Renal cortex interstitium (tissue), 15 donors: ENCODE data around the gene CD72. TPM values are rescaled to one million over a fixed set of nuclear protein-coding genes. Genes with fewer than 3 reads are reported as not detected.

Experiments used
- DNase-seq, 11 donors: peaks; one replicate each; pipeline ENCODE4 v3.0.0-alpha.2; 2013; ENCODE audit warnings: low read depth in 9 of 11, low spot score in 4 of 11; ENCODE audit errors: extremely low read depth in 1 of 11
- long read RNA-seq, 16 experiments: transcript quantifications; one replicate each; lab custom pipeline, GENCODE V29; 2026
- polyA plus RNA-seq, 3 donors: library from polyadenylated mRNA; unstranded; fragments of 120-200 nt; gene quantifications; one replicate each; pipeline ENCODE4 v1.2.1, GENCODE V29; 2013; ENCODE audit not compliant: insufficient read length in 3 of 3

Gene CD72, protein sequence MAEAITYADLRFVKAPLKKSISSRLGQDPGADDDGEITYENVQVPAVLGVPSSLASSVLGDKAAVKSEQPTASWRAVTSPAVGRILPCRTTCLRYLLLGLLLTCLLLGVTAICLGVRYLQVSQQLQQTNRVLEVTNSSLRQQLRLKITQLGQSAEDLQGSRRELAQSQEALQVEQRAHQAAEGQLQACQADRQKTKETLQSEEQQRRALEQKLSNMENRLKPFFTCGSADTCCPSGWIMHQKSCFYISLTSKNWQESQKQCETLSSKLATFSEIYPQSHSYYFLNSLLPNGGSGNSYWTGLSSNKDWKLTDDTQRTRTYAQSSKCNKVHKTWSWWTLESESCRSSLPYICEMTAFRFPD
- 1 to 10 TPM; 2.4 to 3.9 (median 2.7) TPM for polyA plus RNA-seq
- long read RNA-seq, donor 1, partial matches to known transcripts: 0 of 1 reads
- long read RNA-seq, donor 1, other reads (novel, unspliced or antisense): 0 of 1 reads
- long read RNA-seq, donor 2, partial matches to known transcripts: 0 of 1 reads
- long read RNA-seq, donor 2, other reads (novel, unspliced or antisense): 0 of 1 reads
- long read RNA-seq, donor 3, partial matches to known transcripts: 42 of 51 reads
- long read RNA-seq, donor 3, other reads (novel, unspliced or antisense): 9 of 51 reads
- long read RNA-seq, donor 4: 0 reads
- long read RNA-seq, donor 5: 0 reads
- long read RNA-seq, donor 6, partial matches to known transcripts: 65 of 65 reads
- long read RNA-seq, donor 6, other reads (novel, unspliced or antisense): 0 of 65 reads
- long read RNA-seq, donor 7: 0 reads
- long read RNA-seq, donor 8, partial matches to known transcripts: 20 of 59 reads
- long read RNA-seq, donor 8, other reads (novel, unspliced or antisense): 39 of 59 reads
- long read RNA-seq, donor 9, partial matches to known transcripts: 0 of 25 reads
- long read RNA-seq, donor 9, other reads (novel, unspliced or antisense): 25 of 25 reads
- long read RNA-seq, donor 10: 0 reads
- long read RNA-seq, donor 11: 0 reads
- long read RNA-seq, donor 12: 0 reads
- long read RNA-seq, donor 13: 0 reads
- long read RNA-seq, donor 14, partial matches to known transcripts: 36 of 43 reads
- long read RNA-seq, donor 14, other reads (novel, unspliced or antisense): 7 of 43 reads
- long read RNA-seq, donor 15: 0 reads
- long read RNA-seq, donor 16: 0 reads

- DNase-seq: no peak
Observed at GRCh38 chr9:35618325-35618727, at the start of gene CD72. CD72 (minus strand) TSS chr9:35618413; CDS start chr9:35618303, 110 bp downstream.

- DNase-seq: no peak
Observed at GRCh38 chr9:35667939-35668338, 49.7 kb upstream of the CD72 start.

DNA sequence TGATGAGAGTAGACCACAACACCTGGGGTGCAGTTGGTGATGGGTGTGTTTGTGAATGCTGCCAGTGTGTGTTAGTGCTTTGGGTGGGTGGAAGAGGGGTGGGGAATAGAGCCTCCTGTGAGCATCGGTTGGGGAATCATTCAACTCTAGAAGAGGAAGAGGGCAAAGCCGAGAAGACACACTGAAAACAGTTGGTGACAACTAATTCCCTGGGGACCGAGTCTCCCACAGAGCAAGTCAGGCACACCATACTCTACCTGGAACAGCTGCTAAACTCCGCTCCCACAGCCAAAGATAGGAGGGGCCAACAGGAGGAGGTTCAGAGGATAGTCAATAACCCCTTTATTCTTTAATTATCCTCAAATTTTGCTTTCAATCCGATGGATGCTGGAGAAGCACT lies 48.3 kb upstream of the CD72 start:
- DNase-seq: no peak

DNA sequence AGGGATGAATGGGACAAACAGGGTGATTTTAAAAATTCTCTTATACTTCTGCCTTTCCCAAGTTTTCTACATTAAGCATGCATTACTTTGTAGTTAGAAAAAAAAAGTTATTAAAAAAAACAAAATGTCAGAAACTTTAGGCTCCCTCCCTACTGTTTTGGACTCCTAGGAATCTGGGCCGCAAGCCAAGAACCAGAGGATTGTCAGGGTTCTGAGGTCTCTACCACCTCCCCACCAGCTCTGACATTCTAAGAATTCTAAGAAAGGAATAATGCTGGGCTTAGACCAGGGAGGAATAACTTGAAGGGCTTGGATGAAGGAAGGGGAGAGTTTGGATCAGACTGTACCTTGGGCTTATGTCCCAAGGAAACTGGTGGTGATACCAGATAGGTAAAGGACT lies 47.8 kb upstream of the CD72 start:
- DNase-seq: no peak

DNA sequence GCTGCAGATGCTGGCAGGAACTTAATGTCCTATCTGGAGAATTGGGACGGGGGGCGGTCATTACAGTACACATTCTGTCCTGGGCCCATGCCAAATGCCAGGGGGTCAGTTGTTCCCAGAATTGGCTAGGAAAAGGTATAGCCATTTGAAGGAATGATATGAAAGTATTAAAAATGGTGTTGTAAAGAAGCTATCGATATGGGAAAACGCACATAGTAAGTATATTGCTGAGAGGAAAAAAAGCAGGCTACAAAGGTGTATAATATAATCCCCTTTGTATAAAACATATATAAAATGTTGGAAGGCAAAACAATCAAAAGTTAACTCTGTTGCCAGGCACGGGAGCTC lies 47.2 kb upstream of the CD72 start:
- DNase-seq: no peak

GRCh38 chr9:35664531-35665470 lies 46.6 kb upstream of the CD72 start, which contains the start of gene ARHGEF39:
ARHGEF39 (minus strand) TSS chr9:35665195; CDS start chr9:35665169, 26 bp downstream.
- DNase-seq: peak in 9 of 11 donors; percentile 67 to 82 (median 78)

DNA sequence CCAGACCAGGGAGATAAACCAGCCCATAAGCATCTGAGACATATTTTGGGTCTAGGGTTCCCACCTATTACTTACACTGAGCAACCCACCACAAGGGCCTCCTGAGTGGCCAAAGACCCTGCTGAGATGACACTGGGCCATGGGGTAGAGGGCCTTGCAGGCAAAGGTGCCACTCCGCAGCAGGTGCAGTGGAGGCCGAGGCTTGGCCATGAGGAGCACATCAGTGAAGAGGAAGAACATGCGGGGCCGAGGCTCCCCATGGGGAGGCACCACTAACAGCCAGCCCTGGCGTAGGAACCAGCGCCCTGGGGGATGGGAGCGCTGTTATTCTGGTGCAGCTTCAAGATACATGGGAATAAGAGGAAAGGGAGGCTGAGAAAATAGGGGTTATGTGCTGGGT lies 44.2 kb upstream of the CD72 start:
- DNase-seq: no peak

GRCh38 chr9:35661756-35662350 lies 43.6 kb upstream of the CD72 start:
- no peak for DNase-seq

- DNase-seq: no peak
Observed at GRCh38 chr9:35660966-35661415, 42.8 kb upstream of the CD72 start.

- DNase-seq: no peak
Observed at GRCh38 chr9:35659340-35659739, 41.1 kb upstream of the CD72 start.

DNA sequence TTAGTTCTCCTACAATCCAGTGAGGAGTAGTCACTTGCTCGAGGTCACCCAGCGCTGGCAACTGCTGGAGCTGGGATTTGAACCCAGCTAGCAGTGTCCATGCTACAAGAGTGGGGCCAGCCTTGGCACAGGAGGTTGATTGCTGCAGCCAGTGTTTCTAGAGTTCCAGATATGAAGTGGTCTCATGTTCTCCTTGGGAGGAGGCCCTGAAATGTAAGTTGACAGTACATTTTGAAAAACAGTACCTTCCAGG lies 40.7 kb upstream of the CD72 start:
- DNase-seq: no peak

DNA sequence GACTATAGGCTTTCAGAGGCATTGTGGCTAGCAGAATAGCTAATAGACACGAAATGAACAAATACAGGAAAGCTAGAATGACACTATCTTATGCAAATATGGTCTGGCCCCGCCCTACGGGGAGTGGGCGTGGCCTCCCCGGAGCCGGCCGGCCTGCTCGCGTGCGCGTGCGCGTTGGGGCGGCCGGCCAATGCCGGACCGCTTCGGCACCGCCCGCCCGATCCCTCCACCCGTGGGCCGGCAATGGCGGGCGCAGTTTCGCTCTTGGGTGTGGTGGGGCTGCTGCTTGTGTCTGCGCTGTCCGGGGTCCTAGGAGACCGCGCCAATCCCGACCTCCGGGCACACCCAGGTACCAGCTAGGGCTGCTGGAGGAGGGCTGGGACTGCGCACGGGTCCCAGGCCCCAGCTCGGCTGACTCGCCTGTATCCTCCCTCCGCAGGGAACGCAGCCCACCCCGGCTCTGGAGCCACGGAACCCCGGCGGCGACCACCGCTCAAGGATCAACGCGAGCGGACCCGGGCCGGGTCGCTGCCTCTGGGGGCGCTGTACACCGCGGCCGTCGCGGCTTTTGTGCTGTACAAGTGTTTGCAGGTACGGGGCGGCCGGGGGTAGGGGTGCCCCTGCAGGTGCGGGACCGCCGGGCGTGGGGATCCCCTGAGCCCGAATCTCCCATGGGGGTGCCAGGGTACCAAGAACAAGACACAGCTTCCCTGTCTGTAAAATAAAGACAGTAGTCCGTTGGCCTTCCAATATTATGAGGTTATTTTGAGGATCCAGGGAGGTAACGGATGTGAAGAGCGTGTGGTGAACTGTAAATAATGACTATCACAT lies 40.1 kb upstream of the CD72 start, which contains the start of gene CCDC107:
TSS of gene CCDC107 (plus strand) at position 156 of the 831 bp plus-strand sequence. CDS start at position 244, 88 bp downstream.
- peak in 10 of 11 donors; percentile 61 to 87 (median 80) for DNase-seq

GRCh38 chr9:35657546-35658136 lies 39.4 kb upstream of the CD72 start, which contains the start of gene RMRP:
RMRP (minus strand) TSS chr9:35658019.
- DNase-seq: peak; percentile 92 to 98 (median 96)

DNA sequence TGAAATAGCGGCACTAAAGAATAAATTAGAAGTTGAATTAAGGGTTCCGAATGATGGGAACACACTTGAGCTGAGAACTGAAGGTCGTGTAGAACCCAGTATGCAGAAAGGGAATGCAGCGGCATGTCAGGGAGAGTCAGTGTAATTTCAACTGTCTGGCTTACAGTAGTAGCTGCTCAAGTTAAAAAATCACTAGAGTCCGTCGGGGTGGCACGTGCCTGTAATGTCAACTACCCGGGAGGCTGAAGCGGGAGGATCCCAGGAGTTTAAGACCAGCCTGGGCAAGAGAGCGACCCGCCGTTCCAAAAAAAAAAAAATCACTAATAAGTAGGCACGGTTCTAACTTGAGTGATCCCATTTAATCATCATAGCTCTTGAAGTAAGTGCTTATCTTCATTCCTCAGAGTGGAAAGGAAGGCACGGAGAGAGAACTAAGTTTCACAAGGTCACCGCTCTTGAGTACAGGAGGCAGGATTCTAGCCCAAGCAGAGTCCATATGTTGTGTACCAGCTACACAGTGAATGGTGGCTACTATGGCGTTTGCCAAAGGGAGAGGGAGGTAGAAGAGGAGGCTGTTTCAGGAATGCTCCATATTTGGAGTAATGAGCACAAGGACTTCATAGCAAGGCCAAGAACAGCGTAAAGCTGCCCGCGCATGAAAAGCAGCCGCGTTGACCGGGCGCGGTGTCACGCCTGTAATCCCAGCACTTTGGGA lies 38.8 kb upstream of the CD72 start:
- no peak for DNase-seq

- DNase-seq: no peak
Observed at GRCh38 chr9:35656348-35656747, 38.1 kb upstream of the CD72 start.

GRCh38 chr9:35653611-35654010 lies 35.4 kb upstream of the CD72 start:
- no peak for DNase-seq
